Nephron (organoid): Measurements from ENCODE around the gene SLC24A2.
"Not testable (repeated sequence)": the region's sequence is repeated elsewhere in the genome, so short reads cannot be mapped to it uniquely, and the experiment has no call there.

Experiments
- H3K27ac Mint-ChIP-seq, 3 experiments: 2 replicates each; pipeline ENCODE4 v1.8.0; 2020; ENCODE audit warnings: mixed read lengths in 3 of 3, mild to moderate bottlenecking in 2 of 3, moderate library complexity in 1 of 3
- H3K27me3 Mint-ChIP-seq: 2 replicates; pipeline ENCODE4 v1.8.0; 2021; ENCODE audit warnings: low read depth, mild to moderate bottlenecking, moderate library complexity, mixed read lengths
- H3K36me3 Mint-ChIP-seq: 2 replicates; pipeline ENCODE4 v1.8.0; 2020; ENCODE audit warnings: low read depth, mixed read lengths
- H3K4me1 Mint-ChIP-seq: 2 replicates; pipeline ENCODE4 v1.8.0; 2020; ENCODE audit warnings: mixed read lengths
- H3K4me3 Mint-ChIP-seq, 3 experiments: 2 replicates each; pipeline ENCODE4 v1.8.0; 2020; ENCODE audit warnings: mild to moderate bottlenecking in 3 of 3, mixed read lengths in 3 of 3, moderate library complexity in 2 of 3
- H3K9me3 Mint-ChIP-seq: 2 replicates; pipeline ENCODE4 v1.8.0; 2020; ENCODE audit warnings: mixed read lengths
- CTCF ChIP-seq, 3 experiments: fragments of 200-600 bp; sonication (generic); IDR thresholded peaks; one replicate each; pipeline ENCODE4 v1.5.0; 2021; ENCODE audit warnings: antibody characterized with exemption in 3 of 3; ENCODE audit not compliant: unreplicated experiment in 3 of 3

SLC24A2 gene

GRCh38 chr9:19788614-19789271 lies at the start of gene SLC24A2:
SLC24A2 (minus strand) TSS chr9:19789037.
- Mint-ChIP-seq H3K27ac (no peak within 1 kb of the TSS), H3K9me3 (peaks cover 3% of the 10 kb centered on the region), H3K36me3 (no peaks in the 10 kb centered on the region), H3K27me3 (peaks cover 83% of the 10 kb centered on the region), H3K4me1 (peaks cover 4% of the 10 kb centered on the region), H3K4me3 (peak within 1 kb of the TSS; percentile 70 to 74 (median 73))
- no peak for TF ChIP-seq CTCF (IDR thresholded peaks at IDR 0.05; ENCODE audit: unreplicated experiment in 3 of 3)

GRCh38 chr9:19833331-19833730 lies 44.5 kb upstream of the SLC24A2 start:
- H3K4me1 Mint-ChIP-seq: peaks cover 15% of the 10 kb centered on the region
- H3K27me3 Mint-ChIP-seq, H3K4me3 Mint-ChIP-seq, H3K27ac Mint-ChIP-seq, H3K36me3 Mint-ChIP-seq: not testable (repeated sequence)
- H3K9me3 Mint-ChIP-seq: peaks cover 23% of the 10 kb centered on the region

GRCh38 chr9:19830796-19831195 lies 42.0 kb upstream of the SLC24A2 start:
- Mint-ChIP-seq H3K9me3 (peaks cover 19% of the 10 kb centered on the region), H3K36me3 (no peaks in the 10 kb centered on the region), H3K4me1 (peaks cover 15% of the 10 kb centered on the region), H3K4me3 (no peak overlapping the region), H3K27ac (no peak overlapping the region), H3K27me3 (no peaks in the 10 kb centered on the region)
- TF ChIP-seq CTCF (IDR thresholded peaks at IDR 0.05; ENCODE audit: unreplicated experiment in 3 of 3): no peak

- Mint-ChIP-seq H3K36me3 (no peaks in the 10 kb centered on the region), H3K4me3 (no peak overlapping the region), H3K9me3 (peaks cover 8% of the 10 kb centered on the region), H3K27me3 (no peaks in the 10 kb centered on the region), H3K27ac (no peak overlapping the region), H3K4me1 (peaks cover 15% of the 10 kb centered on the region)
- no peak for TF ChIP-seq CTCF (IDR thresholded peaks at IDR 0.05; ENCODE audit: unreplicated experiment in 3 of 3)
Observed at GRCh38 chr9:19828576-19829109, 39.8 kb upstream of the SLC24A2 start.

GRCh38 chr9:19816769-19817168 lies 27.9 kb upstream of the SLC24A2 start:
- H3K4me3 Mint-ChIP-seq: no peak overlapping the region
- peaks cover 15% of the 10 kb centered on the region for H3K9me3 Mint-ChIP-seq
- H3K27ac Mint-ChIP-seq: no peak overlapping the region
- H3K36me3 Mint-ChIP-seq: no peaks in the 10 kb centered on the region
- no peak for TF ChIP-seq CTCF (IDR thresholded peaks at IDR 0.05; ENCODE audit: unreplicated experiment in 3 of 3)
- no peaks in the 10 kb centered on the region for H3K4me1 Mint-ChIP-seq
- H3K27me3 Mint-ChIP-seq: no peaks in the 10 kb centered on the region

GRCh38 chr9:19812194-19812593 lies 23.4 kb upstream of the SLC24A2 start:
- no peaks in the 10 kb centered on the region for H3K4me1 Mint-ChIP-seq
- no peaks in the 10 kb centered on the region for H3K36me3 Mint-ChIP-seq
- no peak overlapping the region for H3K27ac Mint-ChIP-seq
- TF ChIP-seq CTCF (IDR thresholded peaks at IDR 0.05; ENCODE audit: unreplicated experiment in 3 of 3): no peak
- H3K9me3 Mint-ChIP-seq: peaks cover 7% of the 10 kb centered on the region
- H3K4me3 Mint-ChIP-seq: no peak overlapping the region
- H3K27me3 Mint-ChIP-seq: no peaks in the 10 kb centered on the region
